ENCODE data around the gene ADRM1. TPM values are rescaled to one million over a fixed set of nuclear protein-coding genes. Genes with fewer than 3 reads are reported as not detected.
A peak's percentile ranks its signal among the peaks of the same experiment; 100 is the strongest.

The ADRM1 gene
- total and polyA plus RNA-seq, 8 donors: 30.0 to 96.9 (median 43.5) TPM

GRCh38 chr20:62282877-62283503, 19.8 kb upstream of the ADRM1 start:
- H3K27me3 ChIP-seq: no peaks in the 10 kb centered on the region
- no peaks in the 10 kb centered on the region for H3K4me1 ChIP-seq
- H3K4me3 ChIP-seq: no peak overlapping the region
- H3K9me3 ChIP-seq: no peaks in the 10 kb centered on the region
- TF ChIP-seq CTCF (IDR thresholded peaks at IDR 0.05): no peak
- H3K36me3 ChIP-seq: peaks cover 0 to 92% of the 10 kb centered on the region in 2 donors
- DNase-seq: no peak
- intact Hi-C loops (cut with DNase I): no loop called here
- ATAC-seq: no peak
- H3K27ac ChIP-seq: no peak overlapping the region

- no peak for ATAC-seq
These were observed 18.3 kb upstream of the ADRM1 start for GRCh38 chr20:62284448-62284847.

GRCh38 chr20:62285151-62285550, 17.6 kb upstream of the ADRM1 start:
- Histone ChIP-seq H3K36me3 (peaks cover 0 to 95% of the 10 kb centered on the region in 2 donors), H3K9me3 (no peaks in the 10 kb centered on the region), H3K27ac (no peak overlapping the region), H3K27me3 (no peaks in the 10 kb centered on the region), H3K4me3 (no peak overlapping the region), H3K4me1 (no peaks in the 10 kb centered on the region)
- ATAC-seq: no peak
- no peak for TF ChIP-seq CTCF (IDR thresholded peaks at IDR 0.05)
- no peak for DNase-seq
- intact Hi-C loops (cut with DNase I): no loop called here

More at GRCh38 chr20:62284448-62284847, 18.3 kb upstream of the ADRM1 start:
- Histone ChIP-seq H3K9me3 (no peaks in the 10 kb centered on the region), H3K36me3 (peaks cover 0 to 95% of the 10 kb centered on the region in 2 donors), H3K4me1 (no peaks in the 10 kb centered on the region), H3K27ac (no peak overlapping the region), H3K4me3 (no peak overlapping the region), H3K27me3 (no peaks in the 10 kb centered on the region)
- no peak for DNase-seq
- intact Hi-C loops (cut with DNase I): no loop called here
- TF ChIP-seq CTCF (IDR thresholded peaks at IDR 0.05): no peak

- ATAC-seq: peak; percentile 18
- H3K27me3 ChIP-seq: no peaks in the 10 kb centered on the region
- no peaks in the 10 kb centered on the region for H3K9me3 ChIP-seq
- no peak overlapping the region for H3K4me3 ChIP-seq
- TF ChIP-seq CTCF (IDR thresholded peaks at IDR 0.05): no peak
- DNase-seq: peak in 1 of 4 donors; percentile 47
- no peak overlapping the region for H3K27ac ChIP-seq
- peaks cover 0 to 95% of the 10 kb centered on the region in 2 donors for H3K36me3 ChIP-seq
- intact Hi-C loops (cut with DNase I): no loop called here
- H3K4me1 ChIP-seq: no peaks in the 10 kb centered on the region
These were observed 17.1 kb upstream of the ADRM1 start for GRCh38 chr20:62285722-62286121.

- Histone ChIP-seq H3K27ac (peak overlapping the region in 1 of 2 donors; percentile 18), H3K9me3 (no peaks in the 10 kb centered on the region), H3K4me3 (no peak overlapping the region), H3K4me1 (no peaks in the 10 kb centered on the region), H3K36me3 (peaks cover 0 to 95% of the 10 kb centered on the region in 2 donors), H3K27me3 (no peaks in the 10 kb centered on the region)
- TF ChIP-seq CTCF (IDR thresholded peaks at IDR 0.05): no peak
- intact Hi-C loops (cut with DNase I): no loop called here
- no peak for DNase-seq
- ATAC-seq: no peak
These were observed 16.2 kb upstream of the ADRM1 start for GRCh38 chr20:62286493-62287064.

Measured in left lung (tissue), 10 donors.